IMR-90 (cell line): ENCODE data around the gene LMTK2. TPM values are rescaled to one million over a fixed set of nuclear protein-coding genes. Genes with fewer than 3 reads are reported as not detected.

Experiments
- ATAC-seq: fragments of 200-7000 bp; cut with Tn5 transposase; 2 replicates; pipeline ENCODE4 v1.9.1; 2020; ENCODE audit warnings: low read depth, mild to moderate bottlenecking, moderate library complexity
- BruUV-seq: library from RNA; stranded (reverse); fragments of 400-500 nt; replicated peaks from 2 replicates; lab custom pipeline; 2021; lab: Mats Ljungman, UMichigan
- CTCF ChIA-PET: fragments of 300-600 bp; formaldehyde crosslinking; extraction: SDS; loops from one replicate; lab custom pipeline; 2021; ENCODE audit warnings: antibody characterized with exemption; lab: Yijun Ruan, JAX
- POLR2A ChIA-PET: fragments of 300-600 bp; sonication (Branson Sonifier 250); formaldehyde crosslinking; loops from one replicate; lab custom pipeline; 2022; ENCODE audit warnings: antibody characterized with exemption; ENCODE audit not compliant: unreplicated experiment; lab: Charles Lee
- DNase-seq: peaks from one replicate; pipeline ENCODE4 v3.0.0; 2013
- H2AFZ ChIP-seq: replicated peaks from 2 replicates; pipeline ENCODE3; 2013; ENCODE audit warnings: low read length, mild to moderate bottlenecking; ENCODE audit not compliant: poor library complexity
- H2AK5ac ChIP-seq: 2 replicates; pipeline ENCODE4 v1.6.1; 2013; ENCODE audit warnings: low read depth, low read length, inconsistent platforms
- H2AK9ac ChIP-seq: replicated peaks from 2 replicates; pipeline ENCODE3; 2013; ENCODE audit warnings: mild to moderate bottlenecking, low read depth, low read length, moderate library complexity; ENCODE audit not compliant: poor library complexity
- H2BK120ac ChIP-seq: 2 replicates; pipeline ENCODE4 v1.6.1; 2013; ENCODE audit warnings: low read depth, low read length, inconsistent platforms
- H2BK15ac ChIP-seq: 3 replicates; pipeline ENCODE4 v1.6.1; 2013; ENCODE audit warnings: low read depth, low read length, inconsistent platforms
- H2BK20ac ChIP-seq: 2 replicates; pipeline ENCODE4 v1.6.1; 2013; ENCODE audit warnings: low read depth, mild to moderate bottlenecking, inconsistent platforms, low read length, moderate library complexity
- H2BK5ac ChIP-seq: 2 replicates; pipeline ENCODE4 v1.6.1; 2013; ENCODE audit warnings: mild to moderate bottlenecking, low read depth, low read length, inconsistent platforms; ENCODE audit not compliant: poor library complexity, severe bottlenecking
- H3K14ac ChIP-seq: replicated peaks from 2 replicates; pipeline ENCODE4 v1.6.1; 2013; ENCODE audit warnings: low read depth, low read length, inconsistent platforms
- H3K18ac ChIP-seq: 2 replicates; pipeline ENCODE4 v1.6.1; 2013; ENCODE audit warnings: low read depth, low read length, control low read depth
- H3K23ac ChIP-seq: 2 replicates; pipeline ENCODE4 v1.6.1; 2013; ENCODE audit warnings: low read depth, low read length, inconsistent platforms
- H3K27ac ChIP-seq: 2 replicates; pipeline ENCODE4 v1.5.1; 2013; ENCODE audit warnings: mild to moderate bottlenecking, control low read depth, low read length; ENCODE audit not compliant: insufficient read depth
- H3K27me3 ChIP-seq: 2 replicates; pipeline ENCODE4 v1.6.1; 2013; ENCODE audit warnings: low read length; ENCODE audit not compliant: control insufficient read depth, insufficient read depth
- H3K36me3 ChIP-seq: 2 replicates; pipeline ENCODE4 v1.6.1; 2013; ENCODE audit warnings: low read length, mixed read lengths; ENCODE audit not compliant: control insufficient read depth, insufficient read depth
- H3K4ac ChIP-seq: 2 replicates; pipeline ENCODE4 v1.6.1; 2013; ENCODE audit warnings: low read depth, low read length, inconsistent platforms
- H3K4me1 ChIP-seq: 2 replicates; pipeline ENCODE4 v1.6.1; 2013; ENCODE audit warnings: low read length, mixed read lengths; ENCODE audit not compliant: control insufficient read depth, insufficient read depth
- H3K4me2 ChIP-seq: 2 replicates; pipeline ENCODE4 v1.6.1; 2013; ENCODE audit warnings: low read depth, mild to moderate bottlenecking, control low read depth, low read length, moderate library complexity
- H3K4me3 ChIP-seq: 2 replicates; pipeline ENCODE4 v1.5.1; 2013; ENCODE audit warnings: low read depth, mild to moderate bottlenecking, control low read depth, low read length, moderate library complexity; ENCODE audit not compliant: insufficient read depth
- H3K56ac ChIP-seq: 2 replicates; pipeline ENCODE4 v1.6.1; 2013; ENCODE audit warnings: low read length, inconsistent platforms; ENCODE audit not compliant: insufficient read depth; ENCODE audit errors: extremely low read depth
- H3K79me1 ChIP-seq, 2 experiments: 2 replicates each; pipeline ENCODE4 v1.6.1; 2013; ENCODE audit warnings: low read length in 2 of 2, inconsistent platforms in 1 of 2, low read depth in 1 of 2
- H3K9ac ChIP-seq: 2 replicates; pipeline ENCODE4 v1.6.1; 2013; ENCODE audit warnings: low read depth, low read length, control low read depth
- H3K9me1 ChIP-seq: 2 replicates; pipeline ENCODE4 v1.6.1; 2013; ENCODE audit warnings: low read length, inconsistent platforms; ENCODE audit not compliant: insufficient read depth
- H3K9me3 ChIP-seq: 2 replicates; pipeline ENCODE4 v1.6.1; 2013; ENCODE audit warnings: low read length; ENCODE audit not compliant: control insufficient read depth, insufficient read depth
- H4K20me1 ChIP-seq: 2 replicates; pipeline ENCODE4 v1.6.1; 2013; ENCODE audit warnings: low read length, inconsistent platforms; ENCODE audit not compliant: insufficient read depth
- H4K5ac ChIP-seq: 2 replicates; pipeline ENCODE4 v1.6.1; 2013; ENCODE audit warnings: mild to moderate bottlenecking, low read depth, low read length, control low read depth
- H4K8ac ChIP-seq, 2 experiments: 2 replicates each; pipeline ENCODE4 v1.6.1; 2013; ENCODE audit warnings: low read depth in 2 of 2, low read length in 2 of 2, control low read depth in 1 of 2, inconsistent platforms in 1 of 2
- H4K91ac ChIP-seq: 2 replicates; pipeline ENCODE4 v1.6.1; 2013; ENCODE audit warnings: low read depth, low read length, inconsistent platforms; ENCODE audit not compliant: insufficient read depth
- MAFK ChIP-seq: IDR thresholded peaks from 2 replicates; pipeline ENCODE4 v1.6.1; 2012; ENCODE audit warnings: low read depth, low read length, improper control_type of control experiment
- MAZ ChIP-seq: IDR thresholded peaks from 2 replicates; pipeline ENCODE4 v1.6.1; 2012; ENCODE audit warnings: low read depth, mild to moderate bottlenecking, low read length, improper control_type of control experiment, moderate library complexity, borderline replicate concordance
- SMC3 ChIP-seq: fragments of 150-350 bp; IDR thresholded peaks from 2 replicates; pipeline ENCODE4 v1.6.1; 2016; ENCODE audit warnings: low read depth, mild to moderate bottlenecking, antibody characterized with exemption, low read length, moderate library complexity
- USF2 ChIP-seq: fragments of 150-350 bp; IDR thresholded peaks from 2 replicates; pipeline ENCODE4 v1.6.1; 2017; ENCODE audit warnings: mild to moderate bottlenecking, antibody characterized with exemption, low read length, low read depth
- WGBS, 2 experiments: methylation state at CpG; one replicate each; pipeline versions ENCODE4 v1.1.5 to v1.1.7; 2013; ENCODE audit warnings: missing lambda C conversion rate in 2 of 2; ENCODE audit not compliant: insufficient read length in 1 of 2; ENCODE audit errors: extremely low coverage in 2 of 2; 5-methylcytosine and 5-hydroxymethylcytosine counted together
- dilution Hi-C: fragments of 300-500 bp; cut with HindIII; formaldehyde crosslinking; loops from one replicate; pipeline ENCODE4 v1.14.3; 2018; ENCODE audit warnings: low sequenced_read_pairs; ENCODE audit not compliant: unreplicated experiment
- in situ Hi-C: fragments of 300-500 bp; cut with MboI; formaldehyde crosslinking; loops from 3 replicates; pipeline ENCODE4 v1.14.3; 2019; ENCODE audit warnings: low sequenced_read_pairs, inconsistent platforms, mixed read lengths
- intact Hi-C: fragments of 100-400 bp; cut with micrococcal nuclease; formaldehyde crosslinking; loops from 2 replicates; pipeline ENCODE4 v1.10.0; 2022
- polyA plus RNA-seq, 3 experiments: library from polyadenylated mRNA; depleted of rRNA; stranded (reverse); fragments of >200 nt; gene quantifications; 2 replicates each; pipeline ENCODE4 v1.2.3, GENCODE V29; 2012; ENCODE audit warnings: low replicate concordance in 1 of 3
- total RNA-seq: library from RNA; depleted of rRNA; stranded (reverse); fragments of >200 nt; gene quantifications from 2 replicates; pipeline ENCODE4 v1.2.3, GENCODE V29; 2012
- TF ChIP-seq, protein P1 (sequence below): conservative IDR thresholded peaks from 2 replicates; pipeline ENCODE4 v1.5.1; 2012; ENCODE audit warnings: mild to moderate bottlenecking, low read depth, low read length, improper control_type of control experiment
- TF ChIP-seq, protein P2 (sequence below): fragments of 150-350 bp; IDR thresholded peaks from 2 replicates; pipeline ENCODE4 v1.6.1; 2016; ENCODE audit warnings: low read depth, mild to moderate bottlenecking, low read length, moderate library complexity, borderline replicate concordance

LMTK2 gene
- total and polyA plus RNA-seq, 2 of the 4 experiments (the other 2 are of a cell fraction): 4.4 to 5.0 TPM

- ATAC-seq (no peak), DNase-seq (no peak)
- H4K8ac ChIP-seq: no peak overlapping the region
- H3K79me1 ChIP-seq: no peaks in the 10 kb centered on the region; a peak in 1 of 4 replicates
- no peak overlapping the region for H3K27ac ChIP-seq
- no TSS peak for BruUV-seq
- no peaks in the 10 kb centered on the region for H4K20me1 ChIP-seq
- no peak overlapping the region for H2BK120ac ChIP-seq
- no peak overlapping the region for H2AK5ac ChIP-seq
- ChIA-PET CTCF (interaction anchor here (0.7 to 2.3 kb wide), 2 partner anchors 10 to 12 kb away, joined by 3 to 6 read pairs; no protein-coding TSS in a partner anchor), POLR2A (no interaction called here)
- H3K23ac ChIP-seq: no peak overlapping the region
- H4K5ac ChIP-seq: no peak overlapping the region
- no peaks in the 10 kb centered on the region for H3K9me3 ChIP-seq
- no peaks in the 10 kb centered on the region; the same call in 1 of the 2 replicates for H3K9me1 ChIP-seq
- no peak overlapping the region for H2BK20ac ChIP-seq
- H3K14ac ChIP-seq: no peak overlapping the region
- H2AK9ac ChIP-seq: no peak overlapping the region
- no peak overlapping the region for H3K4me2 ChIP-seq
- dilution Hi-C loops (no loop called here), intact Hi-C loops (no loop called here), in situ Hi-C loops (loop anchor here (25.0 kb wide), 1 partner anchor 294 kb away; the partner anchor contains the start of gene ASNS)
- no peak overlapping the region for H2AFZ ChIP-seq
- 89% methylated on average over 3 of the region's 5 CpGs; no CpG with 5 or more reads in 1 of the 2 experiments for WGBS, 2 experiments
- no peak overlapping the region for H4K91ac ChIP-seq
- no peak overlapping the region for H3K18ac ChIP-seq
- peaks cover 10% of the 10 kb centered on the region; the same call in 1 of the 2 replicates for H3K36me3 ChIP-seq
- no peak overlapping the region for H2BK15ac ChIP-seq
- no peak overlapping the region for H3K56ac ChIP-seq
- H3K4me3 ChIP-seq: no peak overlapping the region
- H3K4me1 ChIP-seq: no peaks in the 10 kb centered on the region
- H3K27me3 ChIP-seq: no peaks in the 10 kb centered on the region
- H2BK5ac ChIP-seq: no peak overlapping the region
- no peak overlapping the region for H3K9ac ChIP-seq
- no peak overlapping the region for H3K4ac ChIP-seq
- no peak for TF ChIP-seq MAFK
- no peak for TF ChIP-seq USF2
- TF ChIP-seq, protein P1, sequence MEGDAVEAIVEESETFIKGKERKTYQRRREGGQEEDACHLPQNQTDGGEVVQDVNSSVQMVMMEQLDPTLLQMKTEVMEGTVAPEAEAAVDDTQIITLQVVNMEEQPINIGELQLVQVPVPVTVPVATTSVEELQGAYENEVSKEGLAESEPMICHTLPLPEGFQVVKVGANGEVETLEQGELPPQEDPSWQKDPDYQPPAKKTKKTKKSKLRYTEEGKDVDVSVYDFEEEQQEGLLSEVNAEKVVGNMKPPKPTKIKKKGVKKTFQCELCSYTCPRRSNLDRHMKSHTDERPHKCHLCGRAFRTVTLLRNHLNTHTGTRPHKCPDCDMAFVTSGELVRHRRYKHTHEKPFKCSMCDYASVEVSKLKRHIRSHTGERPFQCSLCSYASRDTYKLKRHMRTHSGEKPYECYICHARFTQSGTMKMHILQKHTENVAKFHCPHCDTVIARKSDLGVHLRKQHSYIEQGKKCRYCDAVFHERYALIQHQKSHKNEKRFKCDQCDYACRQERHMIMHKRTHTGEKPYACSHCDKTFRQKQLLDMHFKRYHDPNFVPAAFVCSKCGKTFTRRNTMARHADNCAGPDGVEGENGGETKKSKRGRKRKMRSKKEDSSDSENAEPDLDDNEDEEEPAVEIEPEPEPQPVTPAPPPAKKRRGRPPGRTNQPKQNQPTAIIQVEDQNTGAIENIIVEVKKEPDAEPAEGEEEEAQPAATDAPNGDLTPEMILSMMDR: no peak
- TF ChIP-seq, protein P2, sequence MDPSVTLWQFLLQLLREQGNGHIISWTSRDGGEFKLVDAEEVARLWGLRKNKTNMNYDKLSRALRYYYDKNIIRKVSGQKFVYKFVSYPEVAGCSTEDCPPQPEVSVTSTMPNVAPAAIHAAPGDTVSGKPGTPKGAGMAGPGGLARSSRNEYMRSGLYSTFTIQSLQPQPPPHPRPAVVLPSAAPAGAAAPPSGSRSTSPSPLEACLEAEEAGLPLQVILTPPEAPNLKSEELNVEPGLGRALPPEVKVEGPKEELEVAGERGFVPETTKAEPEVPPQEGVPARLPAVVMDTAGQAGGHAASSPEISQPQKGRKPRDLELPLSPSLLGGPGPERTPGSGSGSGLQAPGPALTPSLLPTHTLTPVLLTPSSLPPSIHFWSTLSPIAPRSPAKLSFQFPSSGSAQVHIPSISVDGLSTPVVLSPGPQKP: no peak
- TF ChIP-seq SMC3: no peak
- TF ChIP-seq MAZ: no peak
Observed at GRCh38 chr7:98156700-98157099, 50.0 kb downstream of the LMTK2 start.
